ENCODE results near the gene CRY1.
A peak's percentile ranks its signal among the peaks of the same experiment; 100 is the strongest.

The CRY1 gene

GRCh38 chr12:107093417-107094182, at the start of gene CRY1:
TSS of gene CRY1 (minus strand) at chr12:107093549. CDS start at chr12:107092961, 588 bp downstream.
- DNase-seq (ENCODE audit: low spot score) = peak; percentile 90

DNA sequence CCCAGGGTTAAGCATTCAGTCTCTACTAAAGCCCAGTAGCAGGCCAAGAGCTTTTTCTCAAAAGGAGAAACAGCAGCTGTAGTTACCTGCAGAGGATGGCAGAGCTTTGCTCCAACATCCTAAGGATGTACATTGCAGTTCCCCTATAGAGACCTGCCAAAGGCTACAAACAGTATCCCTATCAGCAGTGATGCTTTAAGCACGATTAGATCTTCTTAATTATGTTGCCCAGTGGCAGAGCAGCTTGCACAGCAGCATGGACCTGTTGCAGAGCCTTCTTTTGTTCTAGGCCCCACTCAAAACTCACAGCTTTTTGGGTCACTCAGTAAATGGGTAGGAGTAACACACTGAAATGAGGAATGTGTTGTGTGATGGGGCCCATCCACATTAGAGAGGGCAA, 46.4 kb upstream of the CRY1 start:
- DNase-seq (ENCODE audit: low spot score) = no peak

GRCh38 chr12:107138990-107139389, 45.6 kb upstream of the CRY1 start:
- no peak for DNase-seq (ENCODE audit: low spot score)

DNA sequence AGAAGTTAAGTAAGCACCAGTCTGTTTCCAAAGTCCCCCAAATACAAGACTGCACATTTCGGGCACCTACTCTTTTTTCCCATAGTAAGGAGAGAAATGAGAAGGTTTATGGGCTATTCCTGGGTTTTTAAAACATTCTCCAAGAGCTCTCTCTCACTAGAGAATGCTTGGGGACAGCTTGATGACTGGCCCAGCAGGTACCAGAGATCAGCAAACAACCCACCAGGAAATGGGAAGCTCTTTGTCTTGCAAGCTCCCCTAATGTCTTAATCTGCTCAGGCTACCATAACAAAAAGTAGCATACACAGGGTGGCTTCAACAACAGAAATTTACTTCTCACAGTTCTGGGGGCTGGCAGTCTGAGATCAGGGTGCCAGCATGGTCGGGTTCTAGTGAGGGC, 41.8 kb upstream of the CRY1 start:
- DNase-seq (ENCODE audit: low spot score) = no peak

GRCh38 chr12:107134558-107134957, 41.2 kb upstream of the CRY1 start:
- peak; percentile 29 for DNase-seq (ENCODE audit: low spot score)

GRCh38 chr12:107133462-107133861, 40.1 kb upstream of the CRY1 start:
- DNase-seq (ENCODE audit: low spot score) = no peak

GRCh38 chr12:107131832-107132616, 38.7 kb upstream of the CRY1 start:
- DNase-seq (ENCODE audit: low spot score) = peak; percentile 76

- no peak for DNase-seq (ENCODE audit: low spot score)
Measured at GRCh38 chr12:107130830-107131611, 37.7 kb upstream of the CRY1 start.

DNA sequence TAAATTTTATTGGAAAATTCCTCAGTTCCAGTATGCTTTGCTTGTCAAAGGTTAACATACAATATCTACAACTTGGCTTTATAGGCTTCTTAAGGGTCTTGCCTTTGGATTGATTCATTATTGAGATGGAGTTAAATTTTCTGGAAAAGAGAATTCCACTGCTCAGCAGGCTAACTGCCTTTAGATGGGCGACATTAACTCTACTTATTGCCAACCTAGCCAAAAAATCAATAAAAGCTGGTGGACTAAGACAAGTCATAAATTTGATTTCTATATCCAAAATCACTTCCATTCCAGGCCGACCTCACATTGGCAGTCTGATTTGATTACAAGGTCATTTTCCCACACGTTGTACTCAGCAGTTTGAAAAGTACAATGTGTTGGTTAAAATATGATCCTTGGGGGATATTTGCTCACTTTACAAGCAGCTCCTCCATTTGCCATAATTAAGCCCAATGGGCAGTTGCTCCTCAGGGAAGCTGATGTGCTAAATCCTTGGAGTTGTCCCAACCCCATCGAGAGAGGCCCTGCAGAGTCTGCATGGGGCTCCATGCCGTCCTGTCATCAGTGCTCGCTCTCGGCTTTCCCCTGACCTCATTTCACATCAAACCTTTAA, 36.1 kb upstream of the CRY1 start:
- no peak for DNase-seq (ENCODE audit: low spot score)

- no peak for DNase-seq (ENCODE audit: low spot score)
Measured at GRCh38 chr12:107127482-107128430, 34.4 kb upstream of the CRY1 start.

DNA sequence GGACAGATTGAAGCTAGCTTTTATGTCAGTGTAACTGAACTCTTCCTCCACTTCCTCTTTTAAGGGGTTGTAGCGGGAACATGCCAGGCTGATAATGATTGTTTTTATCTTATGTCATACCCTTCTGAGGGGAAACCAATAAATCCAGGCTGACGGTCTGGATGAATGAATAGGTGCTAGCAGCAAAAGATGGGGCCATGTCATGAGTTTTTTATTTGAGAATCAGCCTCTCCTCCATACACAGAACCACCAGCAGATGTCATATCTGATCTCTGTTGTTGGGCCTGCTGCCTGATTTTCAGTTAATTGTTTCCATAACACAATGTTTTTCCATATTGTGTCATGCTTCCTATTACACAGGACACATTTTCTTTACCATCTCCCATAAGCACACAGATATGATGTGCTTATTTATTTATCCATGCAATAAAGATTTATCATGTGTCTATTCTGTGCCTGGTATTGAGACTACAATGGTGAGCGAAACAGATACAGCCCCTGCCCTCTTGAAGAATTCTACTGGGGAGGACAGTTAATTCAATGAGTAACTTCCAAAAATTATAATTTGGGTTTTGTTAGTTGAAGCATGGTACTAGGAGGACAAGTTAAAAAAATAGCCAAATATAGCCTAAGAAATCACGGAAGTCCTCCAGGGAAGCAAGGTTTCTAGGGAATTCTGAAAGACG, 33.6 kb upstream of the CRY1 start:
- DNase-seq (ENCODE audit: low spot score) = no peak

DNA sequence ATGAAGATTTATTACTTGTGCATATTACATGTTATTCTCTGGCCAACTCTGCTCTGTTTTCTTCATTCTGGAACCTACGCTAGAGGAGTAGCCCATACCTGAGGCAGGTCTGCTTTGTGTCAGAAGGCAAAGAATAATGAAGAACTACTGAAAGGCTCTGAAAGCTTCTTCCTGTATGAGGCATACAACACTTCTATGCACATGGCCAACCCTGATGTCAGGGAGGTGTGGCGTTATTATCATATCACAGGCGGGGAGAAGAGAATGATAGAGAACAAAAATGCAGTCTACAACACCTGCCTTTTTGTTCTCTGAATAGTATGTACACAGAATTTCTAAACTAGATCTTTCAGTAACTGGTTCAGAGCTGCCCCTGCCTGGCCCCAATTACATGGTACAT, 32.5 kb upstream of the CRY1 start:
- DNase-seq (ENCODE audit: low spot score) = no peak

- DNase-seq (ENCODE audit: low spot score) = no peak
Measured at GRCh38 chr12:107122452-107122958, 29.2 kb upstream of the CRY1 start.

- no peak for DNase-seq (ENCODE audit: low spot score)
Measured at GRCh38 chr12:107119091-107119490, 25.7 kb upstream of the CRY1 start.

DNA sequence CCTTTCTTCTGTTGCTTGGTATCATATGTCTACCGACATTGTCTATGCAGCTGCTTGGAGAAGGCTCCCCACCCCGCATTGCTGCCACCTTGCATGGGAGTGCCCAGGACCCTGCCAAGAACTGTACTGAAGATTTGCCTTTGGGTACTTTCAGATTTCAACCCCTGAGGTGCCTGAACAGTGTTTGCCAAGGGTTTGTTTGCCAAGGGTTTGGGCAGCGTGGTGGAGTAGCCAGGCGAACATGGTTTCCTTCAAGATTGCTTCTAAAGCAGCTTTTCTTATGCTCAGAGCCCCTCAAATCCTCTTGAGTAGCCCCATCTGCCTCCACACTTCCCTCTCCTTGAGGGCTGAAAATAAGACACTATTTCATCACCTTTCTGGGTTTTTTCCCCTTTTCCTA, 25.3 kb upstream of the CRY1 start:
- no peak for DNase-seq (ENCODE audit: low spot score)

DNA sequence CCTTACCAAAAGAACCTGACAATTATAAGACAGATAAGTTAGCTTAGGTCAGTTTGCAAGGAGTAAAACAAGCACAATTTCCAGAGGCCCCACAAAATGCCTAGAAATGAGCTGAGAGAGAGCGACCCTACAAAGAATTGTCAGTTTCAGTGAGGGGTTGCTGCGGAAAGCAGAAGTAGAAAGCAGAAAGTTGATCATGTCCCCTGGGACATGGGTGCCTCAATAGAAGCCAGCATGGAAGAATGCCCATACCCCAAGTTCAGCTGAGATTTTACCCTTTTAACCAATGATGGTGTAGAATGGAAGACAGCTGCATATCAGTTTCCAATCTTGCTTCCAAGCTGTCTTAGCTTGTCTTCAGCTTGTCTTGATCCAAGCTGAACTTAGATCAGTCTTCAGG, 21.8 kb upstream of the CRY1 start:
- DNase-seq (ENCODE audit: low spot score) = no peak

- DNase-seq (ENCODE audit: low spot score) = no peak
Measured at GRCh38 chr12:107111314-107111713, 18.0 kb upstream of the CRY1 start.

DNA sequence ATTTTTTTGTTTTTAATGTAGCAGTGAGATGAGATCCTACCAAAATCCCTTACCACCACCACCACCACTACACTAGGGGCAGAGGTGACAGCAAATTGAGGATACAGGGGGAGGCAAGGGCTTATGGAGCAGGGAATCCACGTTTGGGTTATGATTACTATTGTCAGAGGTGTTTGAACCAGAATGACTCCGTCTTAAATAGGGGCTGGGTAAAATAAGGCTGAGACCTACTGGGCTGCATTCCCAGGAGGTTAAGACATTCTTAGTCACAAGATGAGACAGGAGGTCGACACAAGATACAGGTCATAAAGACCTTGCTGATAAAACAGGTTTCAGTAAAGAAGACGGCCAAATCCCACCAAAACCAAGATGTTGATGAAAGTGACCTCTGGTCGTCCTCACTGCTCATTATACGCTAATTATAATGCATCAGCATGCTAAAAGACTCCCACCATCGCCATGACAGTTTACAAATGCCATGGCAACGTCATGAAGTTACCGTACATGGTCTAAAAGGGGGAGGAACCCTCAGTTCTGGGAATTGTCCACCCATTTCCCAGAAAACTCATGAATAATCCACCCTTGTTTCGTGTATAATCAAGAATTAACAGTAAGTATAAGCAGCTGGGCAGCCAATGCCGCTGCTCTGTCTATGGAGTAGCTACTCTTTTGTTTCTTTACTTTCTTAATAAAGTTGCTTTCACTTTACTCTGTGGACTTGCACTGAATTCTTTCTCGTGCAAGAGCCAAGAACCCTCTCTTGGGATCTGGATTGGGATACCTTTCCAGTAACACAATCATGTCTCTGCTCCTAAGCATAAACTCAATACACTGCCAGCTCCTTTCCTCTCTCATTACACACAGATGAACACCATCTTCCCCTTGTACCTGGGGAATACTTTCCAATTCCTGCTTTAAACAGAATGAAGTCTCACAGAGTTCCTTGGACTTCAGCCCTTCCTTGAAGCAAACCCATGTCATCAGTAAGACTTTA, 16.7 kb upstream of the CRY1 start:
- DNase-seq (ENCODE audit: low spot score) = no peak

DNA sequence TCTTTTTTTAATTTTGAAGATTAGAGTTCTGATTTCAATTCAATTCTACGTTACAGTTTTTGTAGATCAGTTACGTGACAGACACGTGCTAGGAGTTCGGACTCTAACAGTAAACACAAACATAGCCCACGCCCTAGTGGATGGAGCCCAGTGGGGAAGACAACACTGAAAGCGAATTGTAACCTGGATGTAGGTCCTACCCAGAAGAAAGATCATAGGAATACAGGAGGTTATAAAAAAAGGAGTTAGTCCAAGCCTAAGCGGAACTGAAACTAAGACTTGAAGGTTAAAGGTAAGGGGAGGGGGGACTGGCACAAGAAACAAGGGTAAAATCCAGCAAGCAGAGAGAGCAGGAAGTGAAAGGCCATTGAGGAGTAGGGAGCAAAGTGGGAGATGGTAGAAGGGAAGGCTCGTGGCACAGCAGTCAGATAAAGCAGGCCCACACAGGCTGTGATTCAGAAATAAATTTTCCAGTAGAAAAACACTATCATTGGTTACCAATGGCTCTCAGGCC, 15.7 kb upstream of the CRY1 start:
- no peak for DNase-seq (ENCODE audit: low spot score)
